Measurements from ENCODE around the gene KCNJ9.
"Not testable (repeated sequence)": the region's sequence is repeated elsewhere in the genome, so short reads cannot be mapped to it uniquely, and the experiment has no call there.

KCNJ9 gene

GRCh38 chr1:160081261-160081936 is at the start of gene KCNJ9:
Gene KCNJ9, plus strand, starts transcription at chr1:160081538. Its CDS starts 2,493 bp downstream, at chr1:160084031.
- DNase-seq (ENCODE audit: low spot score), result no peak

DNA sequence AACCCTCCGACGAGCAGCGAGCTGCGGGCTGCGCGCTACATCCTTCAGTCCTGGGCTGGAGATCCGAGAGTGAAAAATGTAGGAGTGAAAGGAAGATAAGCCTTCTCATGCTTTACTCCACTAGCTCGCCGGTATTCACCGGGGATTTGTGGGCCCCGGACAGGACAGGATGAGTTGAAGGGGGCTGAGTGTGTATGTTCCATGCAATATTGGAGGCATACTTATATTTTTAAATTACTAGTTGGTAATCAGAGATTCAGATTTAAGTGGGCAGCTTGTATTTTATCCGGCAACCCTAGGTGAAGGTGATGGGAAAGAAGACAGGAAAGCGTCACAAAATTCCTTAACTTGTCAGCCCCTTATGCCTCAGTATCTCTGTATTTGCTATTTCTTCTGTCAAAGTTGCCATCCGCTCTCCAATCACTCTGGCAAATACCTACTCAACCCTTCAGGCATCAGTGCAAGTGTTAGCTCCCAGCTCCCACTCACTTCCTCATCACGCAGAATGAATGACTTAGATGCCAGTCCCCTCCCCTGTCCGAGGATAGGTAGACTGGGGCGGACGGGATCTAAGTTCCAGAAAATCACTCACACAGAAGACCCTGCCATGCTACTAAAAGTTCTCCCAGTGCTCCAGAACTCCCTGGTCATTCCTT is 49.0 kb upstream of the KCNJ9 start:
- peak; percentile 20 for DNase-seq (ENCODE audit: low spot score)

DNA sequence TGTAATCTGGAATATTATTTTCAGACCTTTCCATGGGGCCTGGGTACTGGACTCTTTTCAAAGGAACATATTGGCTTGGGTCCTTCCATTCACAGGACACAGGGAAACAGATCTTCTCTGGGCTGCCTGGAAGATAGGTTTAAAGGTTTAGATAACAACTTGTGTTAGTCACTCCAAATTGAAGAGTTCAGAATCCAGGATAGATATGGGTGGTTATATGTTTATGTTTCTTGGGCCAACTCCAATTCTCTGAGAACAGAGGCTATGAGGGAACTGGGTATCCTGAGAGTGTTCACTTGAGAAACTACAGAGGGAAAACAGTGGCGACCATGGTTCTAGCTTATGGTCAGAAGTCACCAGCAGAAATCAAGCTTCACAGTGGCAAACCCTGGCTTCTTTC is 40.9 kb upstream of the KCNJ9 start:
- no peak for DNase-seq (ENCODE audit: low spot score)

GRCh38 chr1:160043543-160043942 is 37.8 kb upstream of the KCNJ9 start:
- DNase-seq (ENCODE audit: low spot score), result no peak

DNA sequence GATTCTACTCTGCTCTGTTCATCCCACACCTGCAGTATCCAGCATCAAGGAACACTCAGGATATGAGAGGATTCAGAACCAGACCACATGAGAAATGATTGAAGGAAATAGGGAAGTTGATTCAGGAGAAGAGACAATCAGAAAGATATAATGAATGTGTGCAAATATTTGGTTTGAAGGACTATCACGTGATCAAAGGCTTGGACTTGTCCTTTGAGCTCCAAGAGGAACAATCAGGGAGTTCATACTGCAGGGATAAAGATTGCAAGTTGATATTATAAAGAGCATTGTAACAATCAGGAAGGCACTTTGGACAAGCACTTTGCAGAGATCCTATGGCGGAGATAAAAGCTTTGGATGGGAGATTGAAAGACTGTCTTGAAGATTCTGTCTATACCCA is 35.7 kb upstream of the KCNJ9 start:
- no peak for DNase-seq (ENCODE audit: low spot score)

- peak; percentile 80 for DNase-seq (ENCODE audit: low spot score)
Measured at GRCh38 chr1:160046494-160047110, 34.7 kb upstream of the KCNJ9 start.

- peak; percentile 42 for DNase-seq (ENCODE audit: low spot score)
Measured at GRCh38 chr1:160047111-160047991, 34.0 kb upstream of the KCNJ9 start.

GRCh38 chr1:160048335-160048734 is 33.0 kb upstream of the KCNJ9 start:
- no peak for DNase-seq (ENCODE audit: low spot score)

DNA sequence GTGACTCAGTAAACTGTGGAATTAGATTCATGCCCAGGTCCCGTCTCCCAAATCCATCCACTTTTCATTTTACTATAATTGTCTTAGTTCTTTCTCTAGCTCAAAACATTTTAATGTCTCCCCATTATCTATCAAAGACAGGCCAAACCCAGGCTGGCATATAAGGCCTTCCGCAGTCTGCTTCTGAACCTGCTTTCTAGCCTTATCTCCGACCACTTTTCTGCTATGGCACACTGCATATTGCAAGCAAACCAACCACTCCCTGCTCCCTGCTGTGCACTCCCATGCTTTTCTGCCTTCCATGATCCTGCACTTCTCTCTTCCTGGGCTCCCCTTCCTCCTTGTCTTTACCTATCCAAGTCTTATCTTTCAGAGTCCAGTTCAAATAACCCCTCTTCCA is 32.2 kb upstream of the KCNJ9 start:
- DNase-seq (ENCODE audit: low spot score), result no peak

DNA sequence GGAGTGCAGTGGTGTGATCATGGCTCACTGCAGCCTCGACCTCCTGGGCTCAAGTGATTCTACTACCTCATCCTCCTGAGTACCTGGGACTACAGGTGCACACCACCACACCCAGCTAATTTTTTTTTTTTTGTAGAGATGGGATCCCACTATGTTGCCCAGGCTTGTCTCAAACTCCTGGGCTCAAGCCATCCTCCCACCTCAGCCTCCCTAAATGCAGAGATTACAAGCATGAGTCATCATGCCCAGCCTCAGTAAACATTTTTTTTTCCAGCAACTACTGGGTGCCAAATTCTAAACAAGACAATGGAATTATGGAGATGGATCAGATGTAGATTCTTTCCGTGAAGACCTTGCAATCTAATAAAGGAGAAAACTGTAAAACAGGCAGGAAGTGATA is 31.2 kb upstream of the KCNJ9 start:
- not testable (repeated sequence) for DNase-seq (ENCODE audit: low spot score)

GRCh38 chr1:160050619-160051018 is 30.7 kb upstream of the KCNJ9 start:
- DNase-seq (ENCODE audit: low spot score), result no peak

- DNase-seq (ENCODE audit: low spot score), result no peak
Measured at GRCh38 chr1:160052936-160053335, 28.4 kb upstream of the KCNJ9 start.

- no peak for DNase-seq (ENCODE audit: low spot score)
Measured at GRCh38 chr1:160053548-160054365, 27.6 kb upstream of the KCNJ9 start.

DNA sequence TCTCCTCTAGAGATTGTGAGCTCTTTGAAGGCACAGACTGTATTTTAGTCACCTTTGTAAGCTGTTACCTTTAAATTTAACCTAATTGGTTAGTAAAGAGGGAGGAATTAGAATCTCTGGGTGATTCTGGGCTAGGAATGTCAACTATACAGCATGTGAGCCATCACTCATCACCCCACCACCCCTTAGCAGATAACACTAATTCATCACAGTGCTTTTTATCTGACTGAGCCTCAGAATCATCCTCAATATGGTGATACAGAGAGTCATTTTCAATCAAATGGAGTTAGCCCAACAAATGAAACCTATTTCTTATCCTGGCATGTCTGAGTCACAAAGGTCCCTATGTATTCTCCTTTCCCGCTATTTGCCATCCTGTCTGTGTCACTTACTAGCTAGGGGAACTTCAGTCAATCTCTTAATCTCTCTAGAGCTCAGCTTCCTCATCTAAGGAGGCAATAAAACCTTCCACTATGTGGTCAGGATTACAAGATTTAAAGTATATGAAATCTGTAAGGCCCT is 24.6 kb upstream of the KCNJ9 start:
- no peak for DNase-seq (ENCODE audit: low spot score)

GRCh38 chr1:160058087-160058486 is 23.3 kb upstream of the KCNJ9 start:
- DNase-seq (ENCODE audit: low spot score), result no peak

DNA sequence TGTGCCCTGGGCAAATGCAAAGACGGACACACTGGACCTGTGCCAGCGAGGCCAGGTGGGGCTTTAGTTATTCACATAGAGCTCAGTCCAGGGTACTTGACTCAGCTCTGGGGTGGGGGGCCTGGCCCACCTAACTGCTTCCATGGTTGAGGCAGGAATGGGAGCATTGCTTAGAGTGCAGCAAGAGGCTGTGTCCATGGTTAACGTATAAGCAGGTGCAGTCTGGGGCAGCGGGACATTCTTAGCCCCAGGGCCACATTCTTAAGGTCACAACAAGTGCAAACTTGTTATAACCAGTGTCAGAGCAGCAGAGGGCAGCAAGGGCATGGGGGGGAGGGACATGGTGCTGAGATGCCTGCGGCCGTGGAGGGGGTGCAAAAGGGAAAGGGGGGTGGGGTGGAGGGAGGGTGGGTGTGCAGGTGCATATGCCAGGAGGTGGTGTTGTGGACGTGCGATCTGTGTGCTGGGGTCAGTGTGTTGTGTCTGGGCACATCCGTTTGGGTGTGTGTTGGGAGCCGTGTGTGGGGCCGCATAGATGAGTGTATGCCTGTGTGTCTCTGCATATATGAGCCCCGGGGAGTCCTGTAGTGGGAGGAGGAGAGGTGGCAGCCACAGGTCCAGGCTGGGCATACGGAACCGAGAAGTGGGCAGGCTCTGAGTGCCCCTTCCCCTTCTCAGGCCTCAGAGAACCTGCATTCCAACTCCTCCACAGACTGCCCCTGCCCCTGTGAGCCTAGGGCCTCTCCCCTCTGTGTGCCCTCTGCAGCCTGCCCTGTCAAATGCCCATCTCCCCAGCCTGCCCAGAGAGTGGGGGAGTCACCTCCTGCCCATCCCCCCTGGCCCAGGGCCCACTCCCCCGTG is 19.7 kb upstream of the KCNJ9 start:
- no peak for DNase-seq (ENCODE audit: low spot score)

- DNase-seq (ENCODE audit: low spot score), result no peak
Measured at GRCh38 chr1:160062230-160062532, 19.2 kb upstream of the KCNJ9 start.

DNA sequence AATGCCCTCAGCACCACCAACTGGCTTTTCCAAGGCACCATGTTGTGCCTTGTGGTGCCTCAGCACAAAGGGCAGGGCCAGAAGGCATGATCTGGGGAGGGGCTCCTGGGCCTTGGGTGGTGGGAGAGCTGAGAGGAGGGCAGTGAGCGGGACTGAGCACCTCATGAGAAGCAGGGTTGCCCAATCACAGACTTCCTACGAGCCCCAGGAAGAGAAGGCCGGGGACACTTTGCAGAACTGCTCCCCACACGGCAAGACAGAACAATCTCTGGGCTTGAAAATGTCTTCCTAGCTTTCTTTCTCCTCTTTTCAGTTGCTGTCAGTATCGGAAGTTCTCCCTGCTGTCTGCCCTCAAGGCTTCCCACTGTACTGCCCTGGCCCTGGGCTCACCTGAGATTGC is 18.2 kb upstream of the KCNJ9 start:
- DNase-seq (ENCODE audit: low spot score), result no peak

DNA sequence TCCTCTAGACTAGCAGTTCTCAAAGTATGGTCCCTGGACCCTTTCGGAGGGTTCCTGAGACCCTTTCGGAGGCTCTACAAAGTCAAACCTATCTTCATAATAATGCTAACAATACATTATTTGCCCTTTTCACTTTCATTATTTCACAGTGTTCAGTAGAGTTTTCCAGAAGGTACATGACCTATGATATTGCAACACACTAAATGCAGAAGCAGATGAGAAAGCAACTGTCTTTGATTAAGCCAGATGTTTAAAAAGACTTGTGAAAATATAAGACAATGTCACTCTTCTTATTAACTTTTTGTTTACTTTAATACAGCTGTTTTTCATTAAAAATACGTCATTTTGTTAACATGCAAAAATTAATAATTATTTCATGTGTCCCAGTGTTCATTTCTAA is 17.2 kb upstream of the KCNJ9 start:
- no peak for DNase-seq (ENCODE audit: low spot score)

DNA sequence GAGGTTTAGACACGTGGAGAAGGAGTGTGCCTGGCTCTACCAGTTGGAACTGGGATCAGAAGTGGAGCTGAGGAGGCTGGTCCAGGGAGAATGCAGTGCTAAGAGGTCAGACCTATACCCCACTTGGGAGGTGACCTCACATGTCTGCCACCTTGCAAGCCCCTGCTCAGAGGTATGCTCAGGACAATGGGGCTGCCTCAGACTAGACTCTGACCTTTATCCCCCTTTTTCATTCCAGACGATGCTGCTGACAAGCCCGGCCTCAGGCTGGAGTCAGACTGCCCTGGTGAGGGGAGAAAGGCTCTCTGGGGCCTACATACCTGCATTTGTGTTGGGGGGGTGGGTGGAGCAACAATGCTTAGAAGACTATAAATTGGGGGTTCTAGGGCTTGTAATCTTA is 16.6 kb upstream of the KCNJ9 start:
- DNase-seq (ENCODE audit: low spot score), result no peak
